ENCODE data around the gene FIBCD1.

FIBCD1 gene

GRCh38 chr9:130945173-130945572 is 6.1 kb upstream of the FIBCD1 start:
- TF ChIP-seq REST (IDR thresholded peaks at IDR 0.05; ENCODE audit: insufficient replicate concordance, low read depth): no peak
- no peak for TF ChIP-seq CTCF (IDR thresholded peaks at IDR 0.05; ENCODE audit: insufficient read depth, low read length)
- TF ChIP-seq GABPA (IDR thresholded peaks at IDR 0.05; ENCODE audit: low read depth): no peak
- TF ChIP-seq POLR2AphosphoS5 (IDR thresholded peaks at IDR 0.05; ENCODE audit: low read depth): no peak
- no peak for TF ChIP-seq SPI1 (IDR thresholded peaks at IDR 0.05; ENCODE audit: borderline replicate concordance, low read depth)
- Histone ChIP-seq H3K27me3 (ENCODE audit: insufficient read depth, poor library complexity, severe bottlenecking) (peaks cover 14% of the 10 kb centered on the region), H3K27ac (replicated peaks) (no peak overlapping the region), H3K4me3 (replicated peaks; ENCODE audit: insufficient read depth, low read length) (no peak overlapping the region)
- DNase-seq (ENCODE audit: low read depth in 1 of 2, low spot score in 1 of 2): no peak

- TF ChIP-seq GABPA (IDR thresholded peaks at IDR 0.05; ENCODE audit: low read depth) (no peak), REST (IDR thresholded peaks at IDR 0.05; ENCODE audit: insufficient replicate concordance, low read depth) (peak; percentile 83), SPI1 (IDR thresholded peaks at IDR 0.05; ENCODE audit: borderline replicate concordance, low read depth) (no peak), CTCF (IDR thresholded peaks at IDR 0.05; ENCODE audit: insufficient read depth, low read length) (no peak), POLR2AphosphoS5 (IDR thresholded peaks at IDR 0.05; ENCODE audit: low read depth) (no peak)
- Histone ChIP-seq H3K27me3 (ENCODE audit: insufficient read depth, poor library complexity, severe bottlenecking) (peaks cover 17% of the 10 kb centered on the region), H3K4me3 (replicated peaks; ENCODE audit: insufficient read depth, low read length) (no peak overlapping the region), H3K27ac (replicated peaks) (no peak overlapping the region)
- no peak for DNase-seq (ENCODE audit: low read depth in 1 of 2, low spot score in 1 of 2)
Observed at GRCh38 chr9:130944510-130945058, 5.5 kb upstream of the FIBCD1 start.

GRCh38 chr9:130943777-130944176 is 4.7 kb upstream of the FIBCD1 start:
- DNase-seq (ENCODE audit: low read depth in 1 of 2, low spot score in 1 of 2): no peak
- H3K4me3 ChIP-seq (replicated peaks; ENCODE audit: insufficient read depth, low read length): no peak overlapping the region
- peaks cover 17% of the 10 kb centered on the region for H3K27me3 ChIP-seq (ENCODE audit: insufficient read depth, poor library complexity, severe bottlenecking)
- no peak for TF ChIP-seq CTCF (IDR thresholded peaks at IDR 0.05; ENCODE audit: insufficient read depth, low read length)
- TF ChIP-seq REST (IDR thresholded peaks at IDR 0.05; ENCODE audit: insufficient replicate concordance, low read depth): no peak
- TF ChIP-seq SPI1 (IDR thresholded peaks at IDR 0.05; ENCODE audit: borderline replicate concordance, low read depth): no peak
- no peak for TF ChIP-seq POLR2AphosphoS5 (IDR thresholded peaks at IDR 0.05; ENCODE audit: low read depth)
- TF ChIP-seq GABPA (IDR thresholded peaks at IDR 0.05; ENCODE audit: low read depth): no peak
- H3K27ac ChIP-seq (replicated peaks): no peak overlapping the region
